MM.1S (cell line): ENCODE results near the gene IST1.

Experiments
- DNase-seq: peaks from one replicate; pipeline ENCODE4 v3.0.0-alpha.2; 2015
- H2AFZ ChIP-seq: fragments of 300-600 bp; sonication (generic); 2 replicates; pipeline ENCODE4 v1.6.0; 2016; ENCODE audit warnings: antibody characterized with exemption, low read length
- H3F3A ChIP-seq: fragments of 300-600 bp; sonication (generic); 2 replicates; pipeline ENCODE4 v1.6.1; 2016; ENCODE audit warnings: mild to moderate bottlenecking, antibody characterized with exemption, low read length, moderate library complexity, mixed read lengths; ENCODE audit not compliant: insufficient read depth
- H3K27ac ChIP-seq: fragments of 300-600 bp; sonication (generic); 2 replicates; pipeline ENCODE4 v1.5.1; 2016; ENCODE audit warnings: mild to moderate bottlenecking, low read length
- H3K27me3 ChIP-seq: fragments of 300-600 bp; sonication (generic); replicated peaks from 2 replicates; pipeline ENCODE4 v1.6.0; 2016; ENCODE audit warnings: low read length; ENCODE audit not compliant: insufficient read depth
- H3K36me3 ChIP-seq: fragments of 300-600 bp; sonication (generic); replicated peaks from 2 replicates; pipeline ENCODE4 v1.6.1; 2016; ENCODE audit warnings: mild to moderate bottlenecking, low read length, mixed read lengths; ENCODE audit not compliant: insufficient read depth
- H3K4me1 ChIP-seq: fragments of 300-600 bp; sonication (generic); 2 replicates; pipeline ENCODE4 v1.6.1; 2016; ENCODE audit warnings: low read length, mixed read lengths
- H3K4me2 ChIP-seq: fragments of 300-600 bp; sonication (generic); 2 replicates; pipeline ENCODE4 v1.6.0; 2016; ENCODE audit warnings: low read depth, low read length
- H3K4me3 ChIP-seq: fragments of 300-600 bp; sonication (generic); 2 replicates; pipeline ENCODE4 v1.5.1; 2016; ENCODE audit warnings: low read length, mixed read lengths
- H3K79me2 ChIP-seq: fragments of 300-600 bp; sonication (generic); 2 replicates; pipeline ENCODE4 v1.6.1; 2016; ENCODE audit warnings: mixed run types, low read length, mixed read lengths
- H3K9ac ChIP-seq: fragments of 300-600 bp; sonication (generic); 2 replicates; pipeline ENCODE4 v1.6.1; 2016; ENCODE audit warnings: low read length, mixed read lengths
- H3K9me2 ChIP-seq: fragments of 300-600 bp; sonication (generic); replicated peaks from 2 replicates; pipeline ENCODE4 v1.6.1; 2016; ENCODE audit warnings: mild to moderate bottlenecking, low read length, mixed read lengths; ENCODE audit not compliant: insufficient read depth
- H3K9me3 ChIP-seq: fragments of 300-600 bp; sonication (generic); replicated peaks from 2 replicates; pipeline ENCODE4 v1.6.1; 2016; ENCODE audit warnings: mild to moderate bottlenecking, low read length, mixed read lengths; ENCODE audit not compliant: insufficient read depth
- H4K20me1 ChIP-seq: fragments of 300-600 bp; sonication (generic); 2 replicates; pipeline ENCODE4 v1.6.1; 2016; ENCODE audit warnings: mild to moderate bottlenecking, low read length, moderate library complexity, mixed read lengths; ENCODE audit not compliant: insufficient read depth
- CTCF ChIP-seq: fragments of 300-600 bp; sonication (generic); IDR thresholded peaks from 2 replicates; pipeline ENCODE4 v1.5.1; 2016; ENCODE audit warnings: antibody characterized with exemption, low read length, mixed read lengths
- EZH2 ChIP-seq: fragments of 300-600 bp; sonication (generic); optimal IDR thresholded peaks from 2 replicates; pipeline ENCODE3; 2017; ENCODE audit warnings: low read depth, mild to moderate bottlenecking, antibody characterized with exemption, low read length, mixed read lengths
- EZH2phosphoT487 ChIP-seq: fragments of 300-600 bp; sonication (generic); IDR thresholded peaks from 2 replicates; pipeline ENCODE4 v1.6.1; 2018; ENCODE audit warnings: antibody characterized with exemption, low read length

IST1 gene

GRCh38 chr16:71927383-71927782 is 32.1 kb downstream of the IST1 start:
- no peaks in the 10 kb centered on the region for H3K4me1 ChIP-seq
- TF ChIP-seq CTCF (no peak), EZH2 (no peak)
- H4K20me1 ChIP-seq, result no peaks in the 10 kb centered on the region
- no peak for DNase-seq
- no peaks in the 10 kb centered on the region for H3K9me3 ChIP-seq
- H3K9ac ChIP-seq, result no peak overlapping the region
- no peaks in the 10 kb centered on the region for H3K27me3 ChIP-seq
- no peak overlapping the region for H3K4me3 ChIP-seq
- H3K36me3 ChIP-seq, result peaks cover 16% of the 10 kb centered on the region
- no peak overlapping the region for H3K27ac ChIP-seq
- H3K9me2 ChIP-seq, result no peaks in the 10 kb centered on the region
- peaks cover 45% of the 10 kb centered on the region for H3K79me2 ChIP-seq
- no peak overlapping the region for H2AFZ ChIP-seq
- no peak overlapping the region for H3K4me2 ChIP-seq
- no peaks in the 10 kb centered on the region for H3F3A ChIP-seq

- Histone ChIP-seq H3K4me1 (no peaks in the 10 kb centered on the region), H3K27ac (no peak overlapping the region), H3K36me3 (peaks cover 12% of the 10 kb centered on the region), H3K9ac (no peak overlapping the region), H3K4me3 (no peak overlapping the region), H3K9me2 (no peaks in the 10 kb centered on the region), H4K20me1 (no peaks in the 10 kb centered on the region), H3K9me3 (no peaks in the 10 kb centered on the region), H3K4me2 (no peak overlapping the region), H3K79me2 (peaks cover 42% of the 10 kb centered on the region), H2AFZ (no peak overlapping the region), H3K27me3 (no peaks in the 10 kb centered on the region), H3F3A (no peaks in the 10 kb centered on the region)
- DNase-seq, result no peak
- no peak for TF ChIP-seq EZH2
- no peak for TF ChIP-seq CTCF
- no peak for TF ChIP-seq EZH2phosphoT487
Observed at GRCh38 chr16:71927787-71928186, 32.5 kb downstream of the IST1 start.

- no peaks in the 10 kb centered on the region for H3K27me3 ChIP-seq
- H4K20me1 ChIP-seq, result no peaks in the 10 kb centered on the region
- H3K9me2 ChIP-seq, result no peaks in the 10 kb centered on the region
- no peak overlapping the region for H3K9ac ChIP-seq
- no peaks in the 10 kb centered on the region for H3K4me1 ChIP-seq
- no peaks in the 10 kb centered on the region for H3F3A ChIP-seq
- peaks cover 33% of the 10 kb centered on the region for H3K79me2 ChIP-seq
- no peak overlapping the region for H3K27ac ChIP-seq
- no peak for TF ChIP-seq EZH2phosphoT487
- TF ChIP-seq CTCF, result no peak
- TF ChIP-seq EZH2, result no peak
- no peak overlapping the region for H3K4me2 ChIP-seq
- H3K4me3 ChIP-seq, result no peak overlapping the region
- H3K9me3 ChIP-seq, result no peaks in the 10 kb centered on the region
- peaks cover 5% of the 10 kb centered on the region for H3K36me3 ChIP-seq
- H2AFZ ChIP-seq, result no peak overlapping the region
- DNase-seq, result no peak
Observed at GRCh38 chr16:71929048-71929447, 33.7 kb downstream of the IST1 start.
